ENCODE measurements around the gene PLXNC1. TPM values are rescaled to one million over a fixed set of nuclear protein-coding genes. Genes with fewer than 3 reads are reported as not detected.
A peak's percentile ranks its signal among the peaks of the same experiment; 100 is the strongest.

Gene PLXNC1
- total RNA-seq, 5 donors from 2014 or later (not counting 1 experiment from before 2014, with no cell fraction given), result 12.9 to 23.9 (median 19.2) TPM

- no peak overlapping the region for H3K27ac ChIP-seq (ENCODE audit: low read length)
- no peak for ATAC-seq (replicated peaks in 1 of 4)
- H3K4me1 ChIP-seq (ENCODE audit: control insufficient read depth in 1 of 2, extremely low read depth in 1 of 2, insufficient read depth in 2 of 2, low read length in 2 of 2), result no peaks in the 10 kb centered on the region
- H3K4me3 Mint-ChIP-seq, result no peak overlapping the region
- no peaks in the 10 kb centered on the region for H3K4me1 Mint-ChIP-seq
- no peaks in the 10 kb centered on the region for H3K27me3 Mint-ChIP-seq
- H3K9me3 Mint-ChIP-seq, result no peaks in the 10 kb centered on the region
- no peak for DNase-seq
- H3K36me3 ChIP-seq (ENCODE audit: control insufficient read depth in 2 of 2, extremely low read depth in 1 of 2, insufficient read depth in 1 of 2, low read length in 1 of 2), result peaks cover 0 to 26% of the 10 kb centered on the region in 2 donors
- no peaks in the 10 kb centered on the region for H3K9me3 ChIP-seq
- no peaks in the 10 kb centered on the region for H3K27me3 ChIP-seq (replicated peaks in 1 of 2; ENCODE audit: control insufficient read depth in 2 of 2, extremely low read depth in 1 of 2, insufficient read depth in 2 of 2, low read length in 1 of 2)
- peaks cover 39% of the 10 kb centered on the region for H3K36me3 Mint-ChIP-seq
- ChIA-PET CTCF (no interaction called here), POLR2A (no interaction called here)
- H3K27ac Mint-ChIP-seq, result no peak overlapping the region
- H3K4me3 ChIP-seq (ENCODE audit: control insufficient read depth in 1 of 2, extremely low read depth in 1 of 2, low read length in 1 of 2), result no peak overlapping the region
Observed at GRCh38 chr12:94255428-94255827, 107.1 kb downstream of the PLXNC1 start.

- ChIA-PET POLR2A (no interaction called here), CTCF (no interaction called here)
- ATAC-seq (replicated peaks in 1 of 4) (no peak), DNase-seq (no peak)
- Mint-ChIP-seq H3K27me3 (no peaks in the 10 kb centered on the region), H3K27ac (no peak overlapping the region), H3K4me3 (no peak overlapping the region), H3K9me3 (no peaks in the 10 kb centered on the region), H3K4me1 (peaks cover 17 to 29% (median 20%) of the 10 kb centered on the region in 3 donors), H3K36me3 (peaks cover 29% of the 10 kb centered on the region)
- WGBS (ENCODE audit: insufficient coverage), result no CpG with 5 or more reads among the region's 2 CpGs
- Histone ChIP-seq H3K4me1 (ENCODE audit: control insufficient read depth in 1 of 2, extremely low read depth in 1 of 2, insufficient read depth in 2 of 2, low read length in 2 of 2) (peaks cover 6 to 19% of the 10 kb centered on the region in 2 experiments), H3K27ac (ENCODE audit: low read length) (no peak overlapping the region), H3K9me3 (no peaks in the 10 kb centered on the region), H3K27me3 (replicated peaks in 1 of 2; ENCODE audit: control insufficient read depth in 2 of 2, extremely low read depth in 1 of 2, insufficient read depth in 2 of 2, low read length in 1 of 2) (no peaks in the 10 kb centered on the region), H3K4me3 (ENCODE audit: control insufficient read depth in 1 of 2, extremely low read depth in 1 of 2, low read length in 1 of 2) (no peak overlapping the region), H3K36me3 (ENCODE audit: control insufficient read depth in 2 of 2, extremely low read depth in 1 of 2, insufficient read depth in 1 of 2, low read length in 1 of 2) (peaks cover 0 to 23% of the 10 kb centered on the region in 2 donors)
Observed at GRCh38 chr12:94258593-94258992, 110.2 kb downstream of the PLXNC1 start.

GRCh38 chr12:94260017-94260416 lies 111.6 kb downstream of the PLXNC1 start:
- ChIA-PET POLR2A (no interaction called here), CTCF (no interaction called here)
- no peaks in the 10 kb centered on the region for H3K27me3 ChIP-seq (replicated peaks in 1 of 2; ENCODE audit: control insufficient read depth in 2 of 2, extremely low read depth in 1 of 2, insufficient read depth in 2 of 2, low read length in 1 of 2)
- H3K4me3 ChIP-seq (ENCODE audit: control insufficient read depth in 1 of 2, extremely low read depth in 1 of 2, low read length in 1 of 2), result no peak overlapping the region
- H3K27ac Mint-ChIP-seq, result no peak overlapping the region
- H3K4me3 Mint-ChIP-seq, result no peak overlapping the region
- no peak for ATAC-seq (replicated peaks in 1 of 4)
- no peaks in the 10 kb centered on the region for H3K9me3 Mint-ChIP-seq
- peaks cover 24 to 39% (median 28%) of the 10 kb centered on the region in 3 donors for H3K4me1 Mint-ChIP-seq
- H3K27ac ChIP-seq (ENCODE audit: low read length), result no peak overlapping the region
- DNase-seq, result no peak
- peaks cover 29% of the 10 kb centered on the region for H3K36me3 Mint-ChIP-seq
- no CpG with 5 or more reads among the region's 3 CpGs for WGBS (ENCODE audit: insufficient coverage)
- peaks cover 0 to 26% of the 10 kb centered on the region in 2 donors for H3K36me3 ChIP-seq (ENCODE audit: control insufficient read depth in 2 of 2, extremely low read depth in 1 of 2, insufficient read depth in 1 of 2, low read length in 1 of 2)
- H3K27me3 Mint-ChIP-seq, result no peaks in the 10 kb centered on the region
- H3K9me3 ChIP-seq, result no peaks in the 10 kb centered on the region
- peaks cover 11 to 27% of the 10 kb centered on the region in 2 experiments for H3K4me1 ChIP-seq (ENCODE audit: control insufficient read depth in 1 of 2, extremely low read depth in 1 of 2, insufficient read depth in 2 of 2, low read length in 2 of 2)

GRCh38 chr12:94260717-94261116 lies 112.3 kb downstream of the PLXNC1 start:
- no peak for DNase-seq
- over 99% methylated on average over 12 of the region's 13 CpGs for WGBS (ENCODE audit: insufficient coverage)
- no peaks in the 10 kb centered on the region for H3K27me3 Mint-ChIP-seq
- peaks cover 29% of the 10 kb centered on the region for H3K36me3 Mint-ChIP-seq
- H3K4me3 ChIP-seq (ENCODE audit: control insufficient read depth in 1 of 2, extremely low read depth in 1 of 2, low read length in 1 of 2), result no peak overlapping the region
- no peaks in the 10 kb centered on the region for H3K9me3 ChIP-seq
- no peaks in the 10 kb centered on the region for H3K27me3 ChIP-seq (replicated peaks in 1 of 2; ENCODE audit: control insufficient read depth in 2 of 2, extremely low read depth in 1 of 2, insufficient read depth in 2 of 2, low read length in 1 of 2)
- peaks cover 11 to 27% of the 10 kb centered on the region in 2 experiments for H3K4me1 ChIP-seq (ENCODE audit: control insufficient read depth in 1 of 2, extremely low read depth in 1 of 2, insufficient read depth in 2 of 2, low read length in 2 of 2)
- ATAC-seq (replicated peaks in 1 of 4), result no peak
- ChIA-PET CTCF (interaction anchor here in 1 of 2 donors (0.6 kb wide), 1 partner anchor 126 kb away, joined by 3 read pairs; no protein-coding TSS in a partner anchor), POLR2A (interaction anchor here in 1 of 2 donors (0.6 kb wide), 1 partner anchor 17 kb away, joined by 3 read pairs; no protein-coding TSS in a partner anchor)
- no peaks in the 10 kb centered on the region for H3K9me3 Mint-ChIP-seq
- no peak overlapping the region for H3K27ac ChIP-seq (ENCODE audit: low read length)
- peaks cover 0 to 19% of the 10 kb centered on the region in 2 donors for H3K36me3 ChIP-seq (ENCODE audit: control insufficient read depth in 2 of 2, extremely low read depth in 1 of 2, insufficient read depth in 1 of 2, low read length in 1 of 2)
- H3K4me3 Mint-ChIP-seq, result no peak overlapping the region
- H3K4me1 Mint-ChIP-seq, result peaks cover 24 to 46% (median 28%) of the 10 kb centered on the region in 3 donors
- peak overlapping the region in 1 of 2 donors; percentile 73 for H3K27ac Mint-ChIP-seq

GRCh38 chr12:94261119-94261518 lies 112.7 kb downstream of the PLXNC1 start:
- no CpG with 5 or more reads among the region's 2 CpGs for WGBS (ENCODE audit: insufficient coverage)
- POLR2A ChIA-PET, result interaction anchor here in 1 of 2 donors (0.5 kb wide), 1 partner anchor 80 kb away, joined by 3 read pairs; no protein-coding TSS in a partner anchor
- no peak for DNase-seq
- no peaks in the 10 kb centered on the region for H3K27me3 ChIP-seq (replicated peaks in 1 of 2; ENCODE audit: control insufficient read depth in 2 of 2, extremely low read depth in 1 of 2, insufficient read depth in 2 of 2, low read length in 1 of 2)
- no peaks in the 10 kb centered on the region for H3K27me3 Mint-ChIP-seq
- no peak for ATAC-seq (replicated peaks in 1 of 4)
- peaks cover 0 to 15% of the 10 kb centered on the region in 2 donors for H3K36me3 ChIP-seq (ENCODE audit: control insufficient read depth in 2 of 2, extremely low read depth in 1 of 2, insufficient read depth in 1 of 2, low read length in 1 of 2)
- CTCF ChIA-PET, result no interaction called here
- no peak overlapping the region for H3K27ac ChIP-seq (ENCODE audit: low read length)
- peaks cover 11 to 27% of the 10 kb centered on the region in 2 experiments for H3K4me1 ChIP-seq (ENCODE audit: control insufficient read depth in 1 of 2, extremely low read depth in 1 of 2, insufficient read depth in 2 of 2, low read length in 2 of 2)
- no peaks in the 10 kb centered on the region for H3K9me3 Mint-ChIP-seq
- peaks cover 24 to 50% (median 28%) of the 10 kb centered on the region in 3 donors for H3K4me1 Mint-ChIP-seq
- peak overlapping the region; percentile 73 to 100 for H3K27ac Mint-ChIP-seq
- H3K4me3 ChIP-seq (ENCODE audit: control insufficient read depth in 1 of 2, extremely low read depth in 1 of 2, low read length in 1 of 2), result no peak overlapping the region
- no peaks in the 10 kb centered on the region for H3K9me3 ChIP-seq
- peaks cover 29% of the 10 kb centered on the region for H3K36me3 Mint-ChIP-seq
- H3K4me3 Mint-ChIP-seq, result no peak overlapping the region

GRCh38 chr12:94261786-94262185 lies 113.4 kb downstream of the PLXNC1 start:
- H3K4me1 Mint-ChIP-seq, result peaks cover 28 to 52% (median 28%) of the 10 kb centered on the region in 3 donors
- no peaks in the 10 kb centered on the region for H3K9me3 Mint-ChIP-seq
- Histone ChIP-seq H3K4me3 (ENCODE audit: control insufficient read depth in 1 of 2, extremely low read depth in 1 of 2, low read length in 1 of 2) (peak overlapping the region; percentile 67 to 75), H3K4me1 (ENCODE audit: control insufficient read depth in 1 of 2, extremely low read depth in 1 of 2, insufficient read depth in 2 of 2, low read length in 2 of 2) (peaks cover 11 to 27% of the 10 kb centered on the region in 2 experiments), H3K27me3 (replicated peaks in 1 of 2; ENCODE audit: control insufficient read depth in 2 of 2, extremely low read depth in 1 of 2, insufficient read depth in 2 of 2, low read length in 1 of 2) (no peaks in the 10 kb centered on the region), H3K36me3 (ENCODE audit: control insufficient read depth in 2 of 2, extremely low read depth in 1 of 2, insufficient read depth in 1 of 2, low read length in 1 of 2) (peaks cover 0 to 14% of the 10 kb centered on the region in 2 donors), H3K27ac (ENCODE audit: low read length) (peak overlapping the region; percentile 94), H3K9me3 (no peaks in the 10 kb centered on the region)
- H3K4me3 Mint-ChIP-seq, result peak overlapping the region; percentile 89 to 98 (median 95)
- ChIA-PET POLR2A (interaction anchor here in 1 of 2 donors (0.6 kb wide), 1 partner anchor 14 kb away, joined by 3 read pairs; no protein-coding TSS in a partner anchor), CTCF (interaction anchor here (0.9 to 1.3 kb wide), 3 partner anchors 47 to 112 kb away, joined by 3 to 4 read pairs (median 4); no protein-coding TSS in a partner anchor)
- WGBS (ENCODE audit: insufficient coverage), result 85% methylated on average over 2 of the region's 3 CpGs
- no peaks in the 10 kb centered on the region for H3K27me3 Mint-ChIP-seq
- peaks cover 29% of the 10 kb centered on the region for H3K36me3 Mint-ChIP-seq
- ATAC-seq (replicated peaks in 1 of 4), result no peak
- H3K27ac Mint-ChIP-seq, result peak overlapping the region; percentile 98 to 100
- DNase-seq, result no peak
